Osteocyte (in vitro differentiated cells): ENCODE data around the gene SLC2A2. TPM values are rescaled to one million over a fixed set of nuclear protein-coding genes. Genes with fewer than 3 reads are reported as not detected.

Experiments
- DNase-seq: peaks from one replicate; pipeline ENCODE4 v3.0.0; 2021; ENCODE audit warnings: mixed read lengths; ENCODE audit not compliant: unreplicated experiment; ENCODE audit errors: extremely low spot score
- H3K27ac Mint-ChIP-seq: one replicate; pipeline ENCODE4 v1.8.0; 2021; ENCODE audit warnings: mild to moderate bottlenecking, mixed read lengths; ENCODE audit not compliant: unreplicated experiment
- H3K27me3 Mint-ChIP-seq: one replicate; pipeline ENCODE4 v1.8.0; 2021; ENCODE audit warnings: mixed read lengths; ENCODE audit not compliant: unreplicated experiment
- H3K36me3 Mint-ChIP-seq: one replicate; pipeline ENCODE4 v1.8.0; 2021; ENCODE audit warnings: mixed read lengths; ENCODE audit not compliant: unreplicated experiment
- H3K4me1 Mint-ChIP-seq: one replicate; pipeline ENCODE4 v1.8.0; 2021; ENCODE audit warnings: mixed read lengths; ENCODE audit not compliant: unreplicated experiment
- H3K4me3 Mint-ChIP-seq: one replicate; pipeline ENCODE4 v1.8.0; 2021; ENCODE audit warnings: mild to moderate bottlenecking, moderate library complexity, mixed read lengths; ENCODE audit not compliant: unreplicated experiment
- H3K9me3 Mint-ChIP-seq: one replicate; pipeline ENCODE4 v1.8.0; 2021; ENCODE audit warnings: mixed read lengths; ENCODE audit not compliant: unreplicated experiment
- total RNA-seq: library from RNA; stranded (reverse); gene quantifications from 2 replicates; pipeline ENCODE4 v1.2.1, GENCODE V29; 2021
- TF ChIP-seq, protein P1 (sequence below): fragments of 200-600 bp; sonication (generic); IDR thresholded peaks from 2 replicates; pipeline ENCODE4 v1.5.0; 2021; ENCODE audit warnings: antibody characterized with exemption, mild to moderate bottlenecking, moderate library complexity

Gene SLC2A2
- total RNA-seq, 1 donor from 2014 or later = not detected

DNA sequence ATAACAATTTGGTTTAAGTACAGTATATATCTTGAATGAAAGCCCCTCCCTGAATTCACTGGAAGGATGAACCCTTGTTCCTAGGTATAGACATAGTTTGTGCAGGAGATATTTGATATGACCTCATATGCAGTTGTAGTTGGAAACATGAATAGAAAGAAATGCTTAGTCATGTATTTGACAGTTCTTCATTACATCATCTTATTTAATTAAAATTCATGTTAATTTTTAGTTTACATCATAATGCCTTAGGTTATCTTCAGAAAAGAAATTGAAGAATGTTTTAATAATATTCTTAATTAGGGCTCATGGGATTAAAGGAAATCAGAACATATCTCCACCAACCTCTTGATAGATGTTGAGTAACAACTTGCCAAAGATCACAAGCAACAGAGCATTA lies 19.2 kb downstream of the SLC2A2 start:
- Mint-ChIP-seq H3K9me3 (no peaks in the 10 kb centered on the region), H3K36me3 (no peaks in the 10 kb centered on the region), H3K27ac (no peak overlapping the region), H3K4me1 (peaks cover 8% of the 10 kb centered on the region), H3K27me3 (no peaks in the 10 kb centered on the region), H3K4me3 (no peak overlapping the region)
- TF ChIP-seq, protein P1, sequence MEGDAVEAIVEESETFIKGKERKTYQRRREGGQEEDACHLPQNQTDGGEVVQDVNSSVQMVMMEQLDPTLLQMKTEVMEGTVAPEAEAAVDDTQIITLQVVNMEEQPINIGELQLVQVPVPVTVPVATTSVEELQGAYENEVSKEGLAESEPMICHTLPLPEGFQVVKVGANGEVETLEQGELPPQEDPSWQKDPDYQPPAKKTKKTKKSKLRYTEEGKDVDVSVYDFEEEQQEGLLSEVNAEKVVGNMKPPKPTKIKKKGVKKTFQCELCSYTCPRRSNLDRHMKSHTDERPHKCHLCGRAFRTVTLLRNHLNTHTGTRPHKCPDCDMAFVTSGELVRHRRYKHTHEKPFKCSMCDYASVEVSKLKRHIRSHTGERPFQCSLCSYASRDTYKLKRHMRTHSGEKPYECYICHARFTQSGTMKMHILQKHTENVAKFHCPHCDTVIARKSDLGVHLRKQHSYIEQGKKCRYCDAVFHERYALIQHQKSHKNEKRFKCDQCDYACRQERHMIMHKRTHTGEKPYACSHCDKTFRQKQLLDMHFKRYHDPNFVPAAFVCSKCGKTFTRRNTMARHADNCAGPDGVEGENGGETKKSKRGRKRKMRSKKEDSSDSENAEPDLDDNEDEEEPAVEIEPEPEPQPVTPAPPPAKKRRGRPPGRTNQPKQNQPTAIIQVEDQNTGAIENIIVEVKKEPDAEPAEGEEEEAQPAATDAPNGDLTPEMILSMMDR = no peak
- DNase-seq = no peak

DNA sequence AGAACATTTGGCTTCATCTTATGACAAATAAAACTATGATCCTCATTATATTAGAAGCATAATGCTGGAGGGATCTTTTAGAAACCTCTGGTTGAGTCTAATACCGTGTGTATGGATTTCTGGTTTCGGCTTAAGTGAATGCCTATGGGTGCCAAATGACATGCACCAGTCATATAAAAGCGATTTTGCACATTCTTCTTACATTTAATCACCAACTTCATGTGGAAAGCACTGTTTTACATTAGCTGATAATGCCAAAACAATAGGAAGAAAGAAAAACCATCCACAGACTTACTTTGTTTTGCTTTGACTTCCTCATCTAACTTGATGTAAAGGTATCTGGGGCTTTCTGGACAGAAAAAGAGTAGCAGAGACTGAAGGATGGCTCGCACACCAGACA lies 20.9 kb downstream of the SLC2A2 start:
- peaks cover 20% of the 10 kb centered on the region for H3K4me1 Mint-ChIP-seq
- no peak overlapping the region for H3K4me3 Mint-ChIP-seq
- TF ChIP-seq, protein P1 = no peak
- no peak for DNase-seq
- H3K27me3 Mint-ChIP-seq = no peaks in the 10 kb centered on the region
- H3K9me3 Mint-ChIP-seq = no peaks in the 10 kb centered on the region
- no peaks in the 10 kb centered on the region for H3K36me3 Mint-ChIP-seq
- H3K27ac Mint-ChIP-seq = no peak overlapping the region

DNA sequence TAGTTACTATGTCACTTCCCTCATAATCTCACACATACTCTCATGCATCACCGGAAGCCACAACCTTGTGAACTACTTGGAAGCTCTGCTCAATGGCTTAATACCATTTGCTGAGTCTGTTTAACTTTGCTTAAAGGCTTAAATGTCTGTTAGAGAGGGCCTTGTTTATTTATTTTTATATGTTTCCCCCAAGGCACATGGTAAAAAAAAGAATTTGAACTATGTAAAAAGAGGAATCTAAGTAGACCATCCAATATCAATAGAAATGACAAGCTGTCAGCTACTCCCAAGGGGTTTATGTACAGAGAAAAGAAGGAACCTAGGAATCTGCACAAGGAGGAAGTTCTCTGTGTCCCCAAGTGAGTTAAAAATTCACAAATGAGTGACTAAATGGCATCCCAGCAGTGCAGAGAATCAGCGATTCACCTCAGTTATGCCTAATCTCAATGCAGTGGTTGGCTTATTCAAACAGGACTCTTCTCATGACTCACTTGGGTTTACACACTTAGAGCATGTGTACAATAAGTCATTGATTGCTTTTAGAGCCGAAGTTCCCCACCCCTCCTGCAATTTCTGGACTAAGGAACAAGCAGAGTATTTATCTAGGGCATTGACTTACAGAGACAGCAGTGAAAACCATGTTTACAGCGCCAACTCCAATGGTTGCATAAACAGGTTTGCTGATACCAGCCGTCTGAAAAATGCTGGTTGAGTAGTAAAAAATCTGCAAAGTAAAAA lies 24.4 kb downstream of the SLC2A2 start:
- DNase-seq = no peak
- Mint-ChIP-seq H3K4me3 (no peak overlapping the region), H3K27ac (peak overlapping the region; percentile 28), H3K27me3 (no peaks in the 10 kb centered on the region), H3K4me1 (peaks cover 56% of the 10 kb centered on the region), H3K9me3 (no peaks in the 10 kb centered on the region), H3K36me3 (no peaks in the 10 kb centered on the region)
- TF ChIP-seq, protein P1 = no peak

DNA sequence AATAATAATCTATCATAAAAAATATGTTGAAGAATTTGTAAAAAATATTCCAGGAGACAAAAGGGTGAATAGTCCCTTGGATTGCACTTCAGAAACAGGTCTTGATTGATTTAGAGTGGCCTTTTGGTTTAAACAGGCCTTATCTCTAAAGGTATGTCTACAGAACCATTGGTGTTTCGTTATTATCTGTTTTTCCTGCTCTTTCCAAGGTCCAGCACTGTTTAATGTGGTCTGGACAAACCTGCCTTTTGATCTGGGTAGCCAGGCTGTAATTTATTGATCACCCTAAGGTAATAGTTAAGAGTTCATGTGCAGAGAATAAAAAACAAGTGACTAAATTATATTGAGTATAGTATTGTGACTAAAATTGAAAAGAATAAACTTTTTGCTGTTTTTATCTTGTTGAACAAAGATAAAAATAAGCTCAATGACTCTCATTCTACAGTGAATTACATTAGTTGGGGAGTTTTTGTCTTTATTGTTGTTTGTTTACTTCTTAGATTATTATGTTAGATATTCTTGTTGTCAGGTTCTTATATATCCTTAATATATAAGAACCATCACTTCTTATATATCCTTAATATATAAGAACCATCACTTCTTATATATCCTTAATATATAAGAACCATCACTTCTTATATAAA lies 25.1 kb downstream of the SLC2A2 start:
- DNase-seq = no peak
- Mint-ChIP-seq H3K9me3 (no peaks in the 10 kb centered on the region), H3K4me3 (no peak overlapping the region), H3K36me3 (no peaks in the 10 kb centered on the region), H3K27ac (peak overlapping the region; percentile 27), H3K27me3 (no peaks in the 10 kb centered on the region), H3K4me1 (peaks cover 59% of the 10 kb centered on the region)
- TF ChIP-seq, protein P1 = no peak

DNA sequence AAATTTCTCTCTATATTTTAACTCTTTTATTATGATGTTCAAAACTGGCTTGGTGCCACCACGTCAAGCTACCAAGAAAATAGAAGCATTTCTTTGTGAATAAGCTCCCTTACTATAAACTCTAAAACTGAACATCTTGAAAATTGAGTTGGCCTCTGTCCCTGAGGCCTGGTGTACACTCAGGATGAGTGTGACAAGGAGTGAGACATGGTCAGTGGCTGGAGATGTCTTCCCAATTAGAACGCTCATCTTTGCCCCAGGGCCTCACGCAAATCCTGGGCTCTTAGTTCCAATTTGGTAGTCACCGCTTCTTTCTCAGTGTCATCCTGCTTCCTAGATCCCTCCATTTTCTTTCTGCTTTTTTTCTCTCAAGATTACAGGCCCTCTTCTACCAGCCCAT lies 26.2 kb downstream of the SLC2A2 start:
- no peaks in the 10 kb centered on the region for H3K36me3 Mint-ChIP-seq
- H3K27ac Mint-ChIP-seq = no peak overlapping the region
- H3K27me3 Mint-ChIP-seq = no peaks in the 10 kb centered on the region
- no peak for DNase-seq
- no peak overlapping the region for H3K4me3 Mint-ChIP-seq
- peaks cover 59% of the 10 kb centered on the region for H3K4me1 Mint-ChIP-seq
- TF ChIP-seq, protein P1 = no peak
- H3K9me3 Mint-ChIP-seq = no peaks in the 10 kb centered on the region
